ENCODE data around the gene RRP1.

- TF ChIP-seq, protein P1, sequence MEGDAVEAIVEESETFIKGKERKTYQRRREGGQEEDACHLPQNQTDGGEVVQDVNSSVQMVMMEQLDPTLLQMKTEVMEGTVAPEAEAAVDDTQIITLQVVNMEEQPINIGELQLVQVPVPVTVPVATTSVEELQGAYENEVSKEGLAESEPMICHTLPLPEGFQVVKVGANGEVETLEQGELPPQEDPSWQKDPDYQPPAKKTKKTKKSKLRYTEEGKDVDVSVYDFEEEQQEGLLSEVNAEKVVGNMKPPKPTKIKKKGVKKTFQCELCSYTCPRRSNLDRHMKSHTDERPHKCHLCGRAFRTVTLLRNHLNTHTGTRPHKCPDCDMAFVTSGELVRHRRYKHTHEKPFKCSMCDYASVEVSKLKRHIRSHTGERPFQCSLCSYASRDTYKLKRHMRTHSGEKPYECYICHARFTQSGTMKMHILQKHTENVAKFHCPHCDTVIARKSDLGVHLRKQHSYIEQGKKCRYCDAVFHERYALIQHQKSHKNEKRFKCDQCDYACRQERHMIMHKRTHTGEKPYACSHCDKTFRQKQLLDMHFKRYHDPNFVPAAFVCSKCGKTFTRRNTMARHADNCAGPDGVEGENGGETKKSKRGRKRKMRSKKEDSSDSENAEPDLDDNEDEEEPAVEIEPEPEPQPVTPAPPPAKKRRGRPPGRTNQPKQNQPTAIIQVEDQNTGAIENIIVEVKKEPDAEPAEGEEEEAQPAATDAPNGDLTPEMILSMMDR (conservative IDR thresholded peaks at IDR 0.05), result no peak
- no peak for TF ChIP-seq ZFX (IDR thresholded peaks at IDR 0.05)
Measured at GRCh38 chr21:43826623-43826974, 37.2 kb downstream of the RRP1 start.

Data from C4-2B (cell line).